HepG2 (cell line): Measurements from ENCODE around the gene CCDC117. TPM values are rescaled to one million over a fixed set of nuclear protein-coding genes. Genes with fewer than 3 reads are reported as not detected.

Source experiments
- ATF7-NPFF ChIP-seq: sonication (generic); formaldehyde crosslinking; IDR thresholded peaks from 2 replicates; pipeline ENCODE4 v1.8.1; 2023; ENCODE audit warnings: mild to moderate bottlenecking, low read depth, missing genetic modification reagents, moderate library complexity
- SSRP1 ChIP-seq: IDR thresholded peaks from 2 replicates; pipeline ENCODE4 v1.6.1; 2016; ENCODE audit warnings: control low read depth
- TEAD2 ChIP-seq: sonication (generic); formaldehyde crosslinking; IDR thresholded peaks from 2 replicates; pipeline ENCODE4 v1.9.0; 2021; ENCODE audit warnings: missing genetic modification reagents
- ZC3H13 ChIP-seq: sonication (generic); formaldehyde crosslinking; IDR thresholded peaks from 2 replicates; pipeline ENCODE4 v1.8.1; 2023; ENCODE audit warnings: mild to moderate bottlenecking, missing genetic modification reagents, moderate library complexity
- ZNF17 ChIP-seq: sonication (generic); formaldehyde crosslinking; IDR thresholded peaks from 2 replicates; pipeline ENCODE4 v1.5.0; 2020; ENCODE audit warnings: mild to moderate bottlenecking, missing genetic modification reagents
- polyA plus RNA-seq, 8 experiments: library from polyadenylated mRNA; depleted of rRNA in 3 of 8; stranded (reverse) in 7 of 8; unstranded in 1 of 8; fragments of >200 nt; fragmentation: Illumina TruSeq in 4 of 8; extraction: Trizol in 4 of 8; gene quantifications; 2 replicates each; pipeline versions ENCODE4 v1.2.1 to v1.2.3, GENCODE V29; 2011 to 2016; ENCODE audit warnings: low read depth in 4 of 8, missing spikeins in 1 of 8, mixed read lengths in 1 of 8; ENCODE audit not compliant: insufficient read depth in 1 of 8
- total RNA-seq, 5 experiments: library from RNA; depleted of rRNA; stranded (reverse); fragments of >200 nt; fragmentation: Illumina TruSeq; extraction: Trizol; gene quantifications; 2 replicates each; pipeline ENCODE4 v1.2.3, GENCODE V29; 2016; ENCODE audit warnings: low read depth in 1 of 5
- TF ChIP-seq, protein P1 (sequence below), 2 experiments: fragments of 450-650 bp in 1 of 2; sonication (generic) in 1 of 2; formaldehyde crosslinking in 1 of 2; IDR thresholded peaks; 2 replicates each; pipeline versions ENCODE4 v1.6.1 to v1.8.0; 2016 to 2022; ENCODE audit warnings: antibody characterized with exemption in 1 of 2, mild to moderate bottlenecking in 1 of 2, missing genetic modification reagents in 1 of 2

Gene CCDC117
- total and polyA plus RNA-seq, 2 of the 13 experiments (the other 11 are each of a cell fraction or from before 2014, with no cell fraction given): 12.6 to 34.2 TPM

GRCh38 chr22:28779833-28780232 is 7.3 kb downstream of the CCDC117 start (continued):
- TF ChIP-seq, protein P1, sequence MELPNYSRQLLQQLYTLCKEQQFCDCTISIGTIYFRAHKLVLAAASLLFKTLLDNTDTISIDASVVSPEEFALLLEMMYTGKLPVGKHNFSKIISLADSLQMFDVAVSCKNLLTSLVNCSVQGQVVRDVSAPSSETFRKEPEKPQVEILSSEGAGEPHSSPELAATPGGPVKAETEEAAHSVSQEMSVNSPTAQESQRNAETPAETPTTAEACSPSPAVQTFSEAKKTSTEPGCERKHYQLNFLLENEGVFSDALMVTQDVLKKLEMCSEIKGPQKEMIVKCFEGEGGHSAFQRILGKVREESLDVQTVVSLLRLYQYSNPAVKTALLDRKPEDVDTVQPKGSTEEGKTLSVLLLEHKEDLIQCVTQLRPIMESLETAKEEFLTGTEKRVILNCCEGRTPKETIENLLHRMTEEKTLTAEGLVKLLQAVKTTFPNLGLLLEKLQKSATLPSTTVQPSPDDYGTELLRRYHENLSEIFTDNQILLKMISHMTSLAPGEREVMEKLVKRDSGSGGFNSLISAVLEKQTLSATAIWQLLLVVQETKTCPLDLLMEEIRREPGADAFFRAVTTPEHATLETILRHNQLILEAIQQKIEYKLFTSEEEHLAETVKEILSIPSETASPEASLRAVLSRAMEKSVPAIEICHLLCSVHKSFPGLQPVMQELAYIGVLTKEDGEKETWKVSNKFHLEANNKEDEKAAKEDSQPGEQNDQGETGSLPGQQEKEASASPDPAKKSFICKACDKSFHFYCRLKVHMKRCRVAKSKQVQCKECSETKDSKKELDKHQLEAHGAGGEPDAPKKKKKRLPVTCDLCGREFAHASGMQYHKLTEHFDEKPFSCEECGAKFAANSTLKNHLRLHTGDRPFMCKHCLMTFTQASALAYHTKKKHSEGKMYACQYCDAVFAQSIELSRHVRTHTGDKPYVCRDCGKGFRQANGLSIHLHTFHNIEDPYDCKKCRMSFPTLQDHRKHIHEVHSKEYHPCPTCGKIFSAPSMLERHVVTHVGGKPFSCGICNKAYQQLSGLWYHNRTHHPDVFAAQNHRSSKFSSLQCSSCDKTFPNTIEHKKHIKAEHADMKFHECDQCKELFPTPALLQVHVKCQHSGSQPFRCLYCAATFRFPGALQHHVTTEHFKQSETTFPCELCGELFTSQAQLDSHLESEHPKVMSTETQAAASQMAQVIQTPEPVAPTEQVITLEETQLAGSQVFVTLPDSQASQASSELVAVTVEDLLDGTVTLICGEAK (IDR thresholded peaks at IDR 0.05): no peak
- TF ChIP-seq, protein P1 (CRISPR knock-in tag; IDR thresholded peaks at IDR 0.05): no peak
- no peak for TF ChIP-seq TEAD2
- TF ChIP-seq ATF7-NPFF (CRISPR knock-in tag): no peak
- no peak for TF ChIP-seq ZC3H13
- TF ChIP-seq ZNF17 (CRISPR knock-in tag): no peak
- TF ChIP-seq SSRP1 (CRISPR knock-in tag): no peak
